NCI-H345 treated with DMSO at 0.1 percent for 48 hours (cell line): ENCODE results near the gene SLC2A13.

ENCODE experiments used
- DNase-seq: peaks from one replicate; lab custom pipeline; 2025; ENCODE audit not compliant: unreplicated experiment; lab: John Stamatoyannopoulos, UW

SLC2A13 gene

GRCh38 chr12:40002178-40003169 lies 103.4 kb downstream of the SLC2A13 start:
- no peak for DNase-seq

DNA sequence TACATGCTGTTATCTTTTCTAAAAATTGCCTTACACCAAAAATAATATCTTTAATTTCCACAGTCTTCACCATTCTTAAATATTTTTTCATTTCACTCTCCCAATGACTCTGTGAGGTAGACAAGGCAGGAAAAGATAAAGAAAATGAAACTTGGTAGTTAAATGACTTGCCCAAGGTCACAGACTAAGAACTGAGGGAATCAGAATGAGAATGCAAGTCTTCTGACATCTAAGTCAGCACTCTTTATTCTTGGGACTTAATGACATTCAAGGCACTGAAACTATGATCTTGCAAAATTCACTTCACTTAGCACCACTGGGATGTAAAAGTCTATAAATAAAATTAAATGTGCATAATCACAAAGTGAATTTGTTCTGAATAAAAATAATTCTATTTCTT lies 104.5 kb downstream of the SLC2A13 start:
- DNase-seq = no peak

- no peak for DNase-seq
These were observed 105.0 kb downstream of the SLC2A13 start for GRCh38 chr12:40000884-40001283.

DNA sequence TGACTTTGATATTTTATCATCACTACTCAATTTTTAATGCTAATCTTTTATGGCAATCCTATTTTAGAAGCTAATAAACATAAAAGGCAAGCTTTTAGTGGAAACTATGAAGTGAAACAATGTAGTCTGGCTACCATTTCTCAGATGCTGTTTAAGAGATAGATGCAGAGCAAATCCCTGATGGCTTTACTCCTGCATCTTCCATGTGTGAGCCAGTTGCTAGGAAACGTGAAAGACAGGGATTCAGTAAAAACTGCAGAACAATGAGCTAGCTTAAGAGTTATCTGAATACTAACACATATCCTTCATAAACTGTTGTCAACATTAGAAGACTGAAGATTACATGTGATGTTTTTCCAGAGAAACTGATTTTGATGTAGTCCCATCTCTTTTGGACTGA lies 112.6 kb downstream of the SLC2A13 start:
- DNase-seq = no peak

- DNase-seq = no peak
These were observed 115.5 kb downstream of the SLC2A13 start for GRCh38 chr12:39990122-39991101.

GRCh38 chr12:39989501-39989900 lies 116.4 kb downstream of the SLC2A13 start:
- no peak for DNase-seq

GRCh38 chr12:39988574-39988973 lies 117.3 kb downstream of the SLC2A13 start:
- DNase-seq = no peak

- DNase-seq = no peak
These were observed 119.2 kb downstream of the SLC2A13 start for GRCh38 chr12:39986674-39987073.

GRCh38 chr12:39984670-39985069 lies 121.2 kb downstream of the SLC2A13 start:
- no peak for DNase-seq

GRCh38 chr12:39975374-39975918 lies 130.4 kb downstream of the SLC2A13 start:
- no peak for DNase-seq

- no peak for DNase-seq
These were observed 133.8 kb downstream of the SLC2A13 start for GRCh38 chr12:39972119-39972518.

DNA sequence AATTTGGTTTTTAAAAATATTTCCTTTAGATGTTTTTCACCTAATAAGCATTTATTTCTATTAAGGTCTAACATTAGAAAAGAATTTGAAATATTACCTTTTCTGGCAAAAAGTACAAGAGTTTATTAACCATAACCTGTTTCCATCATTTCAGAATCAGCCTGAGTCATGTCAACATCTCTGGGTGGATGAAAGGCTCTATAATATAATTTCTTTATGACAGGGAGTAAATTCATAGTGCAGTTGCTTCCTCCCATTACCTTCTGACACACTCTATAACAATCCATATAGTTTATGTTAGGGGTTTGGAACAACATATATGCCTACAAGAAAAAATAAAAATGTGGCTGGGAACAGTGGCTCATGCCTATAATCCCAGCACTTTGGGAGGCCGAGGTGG lies 134.5 kb downstream of the SLC2A13 start:
- no peak for DNase-seq

DNA sequence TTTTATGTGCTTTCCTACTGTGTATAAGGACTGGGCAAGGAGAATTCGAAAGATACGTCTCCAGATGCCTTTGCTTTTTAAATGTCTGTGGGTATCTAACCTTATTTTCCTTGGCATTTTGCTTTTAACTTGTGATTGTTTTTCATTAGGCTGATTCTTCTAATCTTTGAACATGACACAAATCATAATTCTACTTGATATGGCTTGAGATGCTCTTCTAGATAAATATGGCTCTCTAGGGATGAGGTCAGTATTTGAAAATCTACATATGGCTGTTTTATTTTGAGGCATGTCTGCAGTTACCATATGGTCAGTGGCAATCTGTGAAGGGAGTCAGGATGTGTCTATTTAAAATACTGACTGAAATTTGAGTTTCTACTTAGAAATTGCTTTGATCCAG lies 139.2 kb downstream of the SLC2A13 start:
- DNase-seq = no peak

GRCh38 chr12:39966256-39966655 lies 139.6 kb downstream of the SLC2A13 start:
- no peak for DNase-seq

DNA sequence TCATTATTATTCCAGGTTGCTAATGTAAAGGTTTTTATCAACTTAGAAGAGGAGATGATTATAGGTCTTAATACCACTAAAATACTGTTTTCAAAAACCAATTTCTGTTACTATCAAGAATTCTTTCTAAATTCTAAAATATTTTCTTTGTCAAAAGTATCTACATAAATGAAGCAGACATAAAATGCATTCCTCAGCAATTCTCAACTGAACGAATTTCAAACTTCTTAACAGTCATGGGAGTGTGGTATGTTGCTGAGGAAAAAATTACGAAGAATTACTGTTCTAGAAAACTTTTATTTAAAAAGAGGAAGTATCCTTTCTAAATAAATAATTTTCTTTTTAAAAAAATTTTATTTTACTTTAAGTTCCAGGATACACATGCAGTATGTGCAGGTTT lies 146.4 kb downstream of the SLC2A13 start:
- no peak for DNase-seq

GRCh38 chr12:39959031-39959430 lies 146.8 kb downstream of the SLC2A13 start:
- no peak for DNase-seq

GRCh38 chr12:39958377-39958776 lies 147.5 kb downstream of the SLC2A13 start:
- no peak for DNase-seq

DNA sequence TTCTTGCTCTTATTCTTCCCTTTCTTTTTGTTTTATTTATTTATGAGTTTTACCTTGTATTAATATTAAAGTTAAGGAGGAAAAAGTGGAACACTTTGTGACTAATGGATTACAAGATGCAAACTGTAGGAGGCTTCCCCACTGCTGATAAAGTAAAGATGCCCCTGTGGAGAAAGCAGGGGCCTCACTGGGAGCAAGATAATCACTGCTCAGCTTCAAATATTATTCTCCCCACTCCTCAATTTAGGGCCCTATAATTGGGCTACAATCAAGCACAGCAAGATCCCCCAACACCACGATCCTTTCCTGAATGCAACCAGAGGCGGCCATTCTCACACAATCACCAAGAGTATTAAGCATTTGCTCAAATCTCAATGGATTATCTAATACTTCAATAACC lies 149.2 kb downstream of the SLC2A13 start:
- DNase-seq = no peak

GRCh38 chr12:39946361-39947280 lies 159.3 kb downstream of the SLC2A13 start:
- no peak for DNase-seq

GRCh38 chr12:39937119-39937518 lies 168.8 kb downstream of the SLC2A13 start:
- no peak for DNase-seq
